ENCODE data around the gene ORAI2. TPM values are rescaled to one million over a fixed set of nuclear protein-coding genes. Genes with fewer than 3 reads are reported as not detected.
"Not testable (repeated sequence)": the region's sequence is repeated elsewhere in the genome, so short reads cannot be mapped to it uniquely, and the experiment has no call there.

ORAI2 gene
- total and polyA plus RNA-seq, 10 of the 15 experiments (the other 5 are each of a cell fraction or from before 2014, with no cell fraction given) = 5.8 to 111 (median 46.9) TPM

DNA sequence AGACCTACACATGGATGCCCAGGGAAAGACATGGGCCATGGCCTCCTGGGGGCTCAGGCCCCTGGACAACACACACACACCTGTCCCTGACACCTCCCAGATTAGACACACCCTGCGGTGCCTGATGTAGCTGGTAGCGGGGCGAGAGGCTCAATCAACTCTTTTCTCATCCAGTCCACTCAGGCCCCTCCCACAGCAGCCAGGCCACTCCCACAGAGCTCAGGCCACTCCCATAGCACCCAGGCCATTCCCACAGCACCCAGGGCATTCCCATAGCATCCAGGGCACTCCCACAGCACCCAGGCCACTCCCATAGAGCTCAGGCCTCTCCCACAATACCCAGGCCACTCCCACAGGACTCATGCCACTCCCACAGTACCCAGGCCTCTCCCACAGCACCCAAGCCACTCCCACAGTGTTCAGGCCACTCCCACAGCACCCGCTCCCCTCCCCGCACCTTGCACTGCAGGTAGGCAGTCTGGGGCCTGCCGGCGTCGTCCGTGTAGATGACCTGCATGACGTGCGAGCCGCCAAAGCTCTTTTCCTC is 57.2 kb downstream of the ORAI2 start:
- WGBS (ENCODE audit: insufficient coverage, insufficient replicate concordance, low lambda C conversion rate, missing lambda C conversion rate) = 100% methylated on average over 3 of the region's 12 CpGs
- in situ Hi-C loops (cut with MboI); CTCF ChIA-PET; H3K4me3 ChIP-seq; H3K27ac ChIP-seq (ENCODE audit: control insufficient read depth, insufficient read depth); BruUV-seq (replicated peaks); SMC1A ChIA-PET (ENCODE audit: uncharacterized antibody, unreplicated experiment); RAD21 ChIA-PET (ENCODE audit: unreplicated experiment); intact Hi-C loops (cut with micrococcal nuclease; ENCODE audit: unreplicated experiment); H3K9ac ChIP-seq (ENCODE audit: control insufficient read depth, insufficient read depth, low read length); H3K9me3 ChIP-seq (replicated peaks; ENCODE audit: control insufficient read depth, insufficient read depth, low read length); H2AFZ ChIP-seq (ENCODE audit: control insufficient read depth, low read depth, low read length); H3K27me3 ChIP-seq (replicated peaks in 1 of 2; ENCODE audit: control insufficient read depth in 2 of 2, insufficient read depth in 2 of 2, low read length in 1 of 2); H3K4me2 ChIP-seq (ENCODE audit: control insufficient read depth, insufficient read depth); H3K36me3 ChIP-seq (ENCODE audit: control insufficient read depth in 2 of 2, insufficient read depth in 2 of 2, low read length in 1 of 2); POLR2A ChIA-PET; H3K4me1 ChIP-seq (ENCODE audit: control insufficient read depth, insufficient read depth, low read length); H4K20me1 ChIP-seq (ENCODE audit: control insufficient read depth, insufficient read depth); H3K79me2 ChIP-seq (ENCODE audit: control insufficient read depth, insufficient read depth, low read length); FAIRE-seq; DNase-seq (ENCODE audit: low read depth, low spot score): not testable (repeated sequence)
- ATAC-seq = peak; percentile 87

- POLR2A ChIA-PET; H3K36me3 ChIP-seq (ENCODE audit: control insufficient read depth in 2 of 2, insufficient read depth in 2 of 2, low read length in 1 of 2); FAIRE-seq; intact Hi-C loops (cut with micrococcal nuclease; ENCODE audit: unreplicated experiment); H3K9ac ChIP-seq (ENCODE audit: control insufficient read depth, insufficient read depth, low read length); DNase-seq (ENCODE audit: low read depth, low spot score); H3K4me3 ChIP-seq; H4K20me1 ChIP-seq (ENCODE audit: control insufficient read depth, insufficient read depth); H3K27me3 ChIP-seq (replicated peaks in 1 of 2; ENCODE audit: control insufficient read depth in 2 of 2, insufficient read depth in 2 of 2, low read length in 1 of 2); H3K79me2 ChIP-seq (ENCODE audit: control insufficient read depth, insufficient read depth, low read length); CTCF ChIA-PET; H2AFZ ChIP-seq (ENCODE audit: control insufficient read depth, low read depth, low read length); H3K9me3 ChIP-seq (replicated peaks; ENCODE audit: control insufficient read depth, insufficient read depth, low read length); BruUV-seq (replicated peaks); RAD21 ChIA-PET (ENCODE audit: unreplicated experiment); in situ Hi-C loops (cut with MboI); H3K4me2 ChIP-seq (ENCODE audit: control insufficient read depth, insufficient read depth); H3K27ac ChIP-seq (ENCODE audit: control insufficient read depth, insufficient read depth); SMC1A ChIA-PET (ENCODE audit: uncharacterized antibody, unreplicated experiment); H3K4me1 ChIP-seq (ENCODE audit: control insufficient read depth, insufficient read depth, low read length): not testable (repeated sequence)
- WGBS (ENCODE audit: insufficient coverage, insufficient replicate concordance, low lambda C conversion rate, missing lambda C conversion rate) = no CpG with 5 or more reads among the region's 33 CpGs
- peak; percentile 59 for ATAC-seq
Observed at GRCh38 chr7:102493220-102493935, 60.0 kb downstream of the ORAI2 start.

DNA sequence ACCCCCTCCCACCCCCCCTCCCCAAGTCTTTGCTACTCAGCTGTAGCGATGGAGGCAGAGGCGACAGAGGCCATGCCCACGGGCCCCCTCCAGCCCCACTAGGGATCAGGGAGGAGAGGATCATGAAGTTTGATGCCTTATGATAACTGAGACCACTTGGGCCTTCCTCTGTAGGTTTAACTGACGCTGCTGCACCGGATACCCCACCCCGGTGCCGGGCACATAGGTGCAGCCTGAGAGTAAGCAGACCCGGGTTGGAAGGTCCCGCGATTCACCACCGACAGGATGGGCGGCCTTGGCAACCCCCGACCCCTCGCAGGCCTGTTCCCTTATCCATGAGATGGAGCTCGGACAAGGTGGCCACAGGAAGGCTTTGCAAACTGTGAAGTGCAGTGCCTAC is 60.7 kb downstream of the ORAI2 start:
- DNase-seq (ENCODE audit: low read depth, low spot score); H3K36me3 ChIP-seq (ENCODE audit: control insufficient read depth in 2 of 2, insufficient read depth in 2 of 2, low read length in 1 of 2); in situ Hi-C loops (cut with MboI); H3K9ac ChIP-seq (ENCODE audit: control insufficient read depth, insufficient read depth, low read length); intact Hi-C loops (cut with micrococcal nuclease; ENCODE audit: unreplicated experiment); H3K27me3 ChIP-seq (replicated peaks in 1 of 2; ENCODE audit: control insufficient read depth in 2 of 2, insufficient read depth in 2 of 2, low read length in 1 of 2); H2AFZ ChIP-seq (ENCODE audit: control insufficient read depth, low read depth, low read length); H3K9me3 ChIP-seq (replicated peaks; ENCODE audit: control insufficient read depth, insufficient read depth, low read length); H3K4me3 ChIP-seq; POLR2A ChIA-PET; ATAC-seq; H3K27ac ChIP-seq (ENCODE audit: control insufficient read depth, insufficient read depth); H3K4me1 ChIP-seq (ENCODE audit: control insufficient read depth, insufficient read depth, low read length); CTCF ChIA-PET; RAD21 ChIA-PET (ENCODE audit: unreplicated experiment); BruUV-seq (replicated peaks); H4K20me1 ChIP-seq (ENCODE audit: control insufficient read depth, insufficient read depth); H3K79me2 ChIP-seq (ENCODE audit: control insufficient read depth, insufficient read depth, low read length); SMC1A ChIA-PET (ENCODE audit: uncharacterized antibody, unreplicated experiment); FAIRE-seq; H3K4me2 ChIP-seq (ENCODE audit: control insufficient read depth, insufficient read depth): not testable (repeated sequence)
- WGBS (ENCODE audit: insufficient coverage, insufficient replicate concordance, low lambda C conversion rate, missing lambda C conversion rate) = 22% methylated on average over 4 of the region's 15 CpGs

- CTCF ChIA-PET; RAD21 ChIA-PET (ENCODE audit: unreplicated experiment); in situ Hi-C loops (cut with MboI); H3K27ac ChIP-seq (ENCODE audit: control insufficient read depth, insufficient read depth); H3K4me3 ChIP-seq; POLR2A ChIA-PET; H3K9ac ChIP-seq (ENCODE audit: control insufficient read depth, insufficient read depth, low read length); H3K79me2 ChIP-seq (ENCODE audit: control insufficient read depth, insufficient read depth, low read length); H3K4me1 ChIP-seq (ENCODE audit: control insufficient read depth, insufficient read depth, low read length); H2AFZ ChIP-seq (ENCODE audit: control insufficient read depth, low read depth, low read length); H3K36me3 ChIP-seq (ENCODE audit: control insufficient read depth in 2 of 2, insufficient read depth in 2 of 2, low read length in 1 of 2); intact Hi-C loops (cut with micrococcal nuclease; ENCODE audit: unreplicated experiment); H3K27me3 ChIP-seq (replicated peaks in 1 of 2; ENCODE audit: control insufficient read depth in 2 of 2, insufficient read depth in 2 of 2, low read length in 1 of 2); FAIRE-seq; DNase-seq (ENCODE audit: low read depth, low spot score); SMC1A ChIA-PET (ENCODE audit: uncharacterized antibody, unreplicated experiment); H4K20me1 ChIP-seq (ENCODE audit: control insufficient read depth, insufficient read depth); H3K9me3 ChIP-seq (replicated peaks; ENCODE audit: control insufficient read depth, insufficient read depth, low read length); H3K4me2 ChIP-seq (ENCODE audit: control insufficient read depth, insufficient read depth): not testable (repeated sequence)
- ATAC-seq = peak; percentile 79
- TSS peak; percentile 84 for BruUV-seq (replicated peaks)
- no CpG with 5 or more reads among the region's 67 CpGs for WGBS (ENCODE audit: insufficient coverage, insufficient replicate concordance, low lambda C conversion rate, missing lambda C conversion rate)
Observed at GRCh38 chr7:102494473-102495149, 61.2 kb downstream of the ORAI2 start.

Data from GM12878 (cell line).